CD14-positive monocyte (primary cell): ENCODE results near the gene CCDC138. TPM values are rescaled to one million over a fixed set of nuclear protein-coding genes. Genes with fewer than 3 reads are reported as not detected.

Source experiments
- DNase-seq, 3 donors: peaks; one replicate each; pipeline ENCODE4 v3.0.0-alpha.2; 2011 to 2022
- H2AFZ ChIP-seq: 2 replicates; pipeline ENCODE4 v1.6.0; 2012; ENCODE audit warnings: mild to moderate bottlenecking, low read depth, low read length, inconsistent platforms; ENCODE audit not compliant: insufficient read depth, poor library complexity, severe bottlenecking
- H3K27ac ChIP-seq, 2 donors: 1 replicate in 1 of 2; 2 replicates in 1 of 2; pipeline ENCODE4 v1.5.1; 2012 to 2013; ENCODE audit warnings: low read length in 2 of 2, control low read depth in 1 of 2, inconsistent platforms in 1 of 2, low read depth in 1 of 2, mild to moderate bottlenecking in 1 of 2
- H3K27me3 ChIP-seq, 2 donors: one replicate each; pipeline versions ENCODE4 v1.6.0 to v1.6.1; 2011 to 2013; ENCODE audit warnings: low read length in 2 of 2; ENCODE audit not compliant: control insufficient read depth in 2 of 2, insufficient read depth in 2 of 2
- H3K36me3 ChIP-seq, 2 donors: replicated peaks in 1 of 2; 1 replicate in 1 of 2; 2 replicates in 1 of 2; pipeline versions ENCODE4 v1.5.1 to v1.6.1; 2012 to 2013; ENCODE audit warnings: low read length in 2 of 2, control low read depth in 1 of 2, inconsistent platforms in 1 of 2, mild to moderate bottlenecking in 1 of 2; ENCODE audit not compliant: insufficient read depth in 2 of 2, control insufficient read depth in 1 of 2
- H3K4me1 ChIP-seq, 2 donors: 1 replicate in 1 of 2; 2 replicates in 1 of 2; pipeline versions ENCODE4 v1.5.1 to v1.6.1; 2012 to 2013; ENCODE audit warnings: low read length in 2 of 2, control low read depth in 1 of 2, inconsistent platforms in 1 of 2, mild to moderate bottlenecking in 1 of 2, moderate library complexity in 1 of 2; ENCODE audit not compliant: insufficient read depth in 2 of 2, control insufficient read depth in 1 of 2
- H3K4me2 ChIP-seq: replicated peaks from 2 replicates; pipeline ENCODE3; 2012; ENCODE audit warnings: low read length, moderate library complexity, mild to moderate bottlenecking; ENCODE audit not compliant: poor library complexity, severe bottlenecking; ENCODE audit errors: extremely low read depth
- H3K4me3 ChIP-seq, 3 experiments: fragments of 200-600 bp in 1 of 3; sonication (generic) in 1 of 3; replicated peaks in 1 of 3; 1 replicate in 2 of 3; 2 replicates in 1 of 3; pipeline ENCODE4 v1.5.1; 2011 to 2013; ENCODE audit warnings: low read length in 3 of 3, mild to moderate bottlenecking in 3 of 3, control low read depth in 2 of 3, low read depth in 2 of 3, inconsistent platforms in 1 of 3, moderate library complexity in 1 of 3
- H3K79me2 ChIP-seq: 2 replicates; pipeline ENCODE4 v1.6.0; 2012; ENCODE audit warnings: mild to moderate bottlenecking, control low read depth, inconsistent platforms, low read length, moderate library complexity; ENCODE audit not compliant: insufficient read depth
- H3K9ac ChIP-seq: 2 replicates; pipeline ENCODE4 v1.6.0; 2017; ENCODE audit warnings: low read length, mild to moderate bottlenecking; ENCODE audit not compliant: insufficient read depth, poor library complexity, severe bottlenecking
- H3K9me3 ChIP-seq, 2 donors: replicated peaks in 1 of 2; 1 replicate in 1 of 2; 2 replicates in 1 of 2; pipeline versions ENCODE4 v1.5.1 to v1.6.1; 2012 to 2013; ENCODE audit warnings: low read length in 2 of 2, control low read depth in 1 of 2; ENCODE audit not compliant: control insufficient read depth in 1 of 2, insufficient read depth in 1 of 2
- H4K20me1 ChIP-seq: 2 replicates; pipeline ENCODE4 v1.6.0; 2012; ENCODE audit warnings: mild to moderate bottlenecking, low read length, control low read depth, moderate library complexity; ENCODE audit not compliant: insufficient read depth
- H3K27ac Mint-ChIP-seq, 7 donors: one replicate each; pipeline ENCODE4 v1.8.0; 2020; ENCODE audit warnings: mild to moderate bottlenecking in 7 of 7, mixed read lengths in 7 of 7, moderate library complexity in 6 of 7, inconsistent platforms in 2 of 7
- H3K27me3 Mint-ChIP-seq, 3 donors: one replicate each; pipeline ENCODE4 v1.8.0; 2021 to 2022; ENCODE audit warnings: low read depth in 3 of 3, mild to moderate bottlenecking in 3 of 3, mixed read lengths in 3 of 3, moderate library complexity in 3 of 3, inconsistent platforms in 1 of 3
- H3K36me3 Mint-ChIP-seq, 2 donors: one replicate each; pipeline ENCODE4 v1.8.0; 2020; ENCODE audit warnings: mixed read lengths in 2 of 2, inconsistent platforms in 1 of 2, mild to moderate bottlenecking in 1 of 2
- H3K4me1 Mint-ChIP-seq: one replicate; pipeline ENCODE4 v1.8.0; 2020; ENCODE audit warnings: mild to moderate bottlenecking, mixed read lengths
- H3K4me3 Mint-ChIP-seq, 2 donors: one replicate each; pipeline ENCODE4 v1.8.0; 2020; ENCODE audit warnings: mild to moderate bottlenecking in 2 of 2, mixed read lengths in 2 of 2, moderate library complexity in 1 of 2
- H3K9me3 Mint-ChIP-seq, 7 donors: one replicate each; pipeline ENCODE4 v1.8.0; 2020 to 2022; ENCODE audit warnings: mixed read lengths in 7 of 7, mild to moderate bottlenecking in 6 of 7, moderate library complexity in 6 of 7, inconsistent platforms in 2 of 7
- CTCF ChIP-seq: fragments of 200-600 bp; IDR thresholded peaks from one replicate; pipeline ENCODE4 v1.8.0; 2022; ENCODE audit warnings: antibody characterized with exemption, mild to moderate bottlenecking
- WGBS: methylation state at CpG from one replicate; pipeline ENCODE4 v1.1.5; 2013; ENCODE audit warnings: missing lambda C conversion rate; ENCODE audit not compliant: insufficient coverage; 5-methylcytosine and 5-hydroxymethylcytosine counted together
- intact Hi-C, 2 donors: fragments of 100-400 bp; cut with micrococcal nuclease; formaldehyde crosslinking; loops; one replicate each; pipeline versions ENCODE4 v1.15.0 to v1.15.1; 2023
- polyA plus RNA-seq, 3 donors: library from polyadenylated mRNA; depleted of rRNA in 1 of 3; unstranded in 2 of 3; stranded (reverse) in 1 of 3; fragments of 300-500 nt in 2 of 3; fragments of >200 nt in 1 of 3; fragmentation: Illumina TruSeq in 2 of 3; gene quantifications; 1 replicate in 2 of 3; 2 replicates in 1 of 3; pipeline ENCODE4 v1.2.3, GENCODE V29; 2012 to 2021

CCDC138 gene
- polyA plus RNA-seq, 3 donors, result 0.54 to 0.72 (median 0.67) TPM

GRCh38 chr2:108820482-108820881, 33.9 kb downstream of the CCDC138 start:
- Mint-ChIP-seq H3K9me3 (peaks cover 13 to 37% (median 17%) of the 10 kb centered on the region in 7 donors), H3K4me3 (no peak overlapping the region), H3K27ac (no peak overlapping the region), H3K4me1 (no peaks in the 10 kb centered on the region), H3K27me3 (no peaks in the 10 kb centered on the region), H3K36me3 (peaks cover 27 to 43% of the 10 kb centered on the region in 2 donors)
- Histone ChIP-seq H3K79me2 (no peaks in the 10 kb centered on the region), H3K36me3 (peaks cover 9 to 45% of the 10 kb centered on the region in 2 donors), H3K4me2 (no peak overlapping the region), H3K4me1 (no peaks in the 10 kb centered on the region), H2AFZ (no peak overlapping the region), H3K27ac (no peak overlapping the region), H3K9ac (no peak overlapping the region), H4K20me1 (no peaks in the 10 kb centered on the region), H3K27me3 (no peaks in the 10 kb centered on the region), H3K9me3 (peaks cover 19 to 21% of the 10 kb centered on the region in 2 donors), H3K4me3 (no peak overlapping the region)
- intact Hi-C loops, result no loop called here
- DNase-seq, result no peak
- WGBS, result no CpG with 5 or more reads among the region's 2 CpGs
- no peak for TF ChIP-seq CTCF

- H3K4me2 ChIP-seq, result no peak overlapping the region
- Mint-ChIP-seq H3K36me3 (peaks cover 11 to 19% of the 10 kb centered on the region in 2 donors), H3K27me3 (no peaks in the 10 kb centered on the region), H3K4me1 (no peaks in the 10 kb centered on the region), H3K9me3 (peaks cover 8 to 26% (median 14%) of the 10 kb centered on the region in 7 donors), H3K27ac (no peak overlapping the region), H3K4me3 (no peak overlapping the region)
- H3K27me3 ChIP-seq, result no peaks in the 10 kb centered on the region
- H3K9ac ChIP-seq, result no peak overlapping the region
- no CpG with 5 or more reads among the region's 1 CpG for WGBS
- no peak overlapping the region for H3K27ac ChIP-seq
- H3K36me3 ChIP-seq, result peaks cover 0 to 21% of the 10 kb centered on the region in 2 donors
- intact Hi-C loops, result no loop called here
- no peaks in the 10 kb centered on the region for H4K20me1 ChIP-seq
- no peaks in the 10 kb centered on the region for H3K4me1 ChIP-seq
- H2AFZ ChIP-seq, result no peak overlapping the region
- H3K4me3 ChIP-seq, result no peak overlapping the region
- TF ChIP-seq CTCF, result no peak
- DNase-seq, result no peak
- no peaks in the 10 kb centered on the region for H3K79me2 ChIP-seq
- H3K9me3 ChIP-seq, result peaks cover 13 to 19% of the 10 kb centered on the region in 2 donors
Measured at GRCh38 chr2:108823286-108823685, 36.7 kb downstream of the CCDC138 start.
